ENCODE results near the gene GPC5.

DNA sequence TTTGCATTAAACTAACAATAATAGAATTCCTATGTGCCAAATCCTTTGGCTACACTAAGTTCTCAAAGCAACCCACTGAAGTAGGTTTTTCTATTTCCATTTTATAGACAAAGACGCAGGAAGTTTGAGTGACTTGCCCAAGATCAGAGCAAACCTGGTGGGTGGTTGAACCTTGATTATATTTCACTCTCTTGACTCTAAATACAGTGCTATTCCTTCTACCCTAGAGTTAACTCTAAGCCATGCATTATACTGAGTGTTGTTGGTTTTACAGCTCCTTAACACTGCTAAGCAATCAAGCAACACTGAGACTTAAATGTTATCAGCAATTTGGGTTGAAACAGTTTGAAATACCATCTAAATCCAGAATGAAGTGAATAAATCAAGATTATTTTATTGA is 1014.6 kb downstream of the GPC5 start:
- TF ChIP-seq JUND (IDR thresholded peaks at IDR 0.05) (no peak), RAD21 (IDR thresholded peaks at IDR 0.05) (no peak), TAF1 (conservative IDR thresholded peaks at IDR 0.05) (no peak), GABPA (IDR thresholded peaks at IDR 0.05 in 1 of 2, conservative IDR thresholded peaks at IDR 0.05 in 1 of 2) (no peak), RXRA (IDR thresholded peaks at IDR 0.05) (no peak), FOXA1 (IDR thresholded peaks at IDR 0.05) (no peak), NR2F2 (IDR thresholded peaks at IDR 0.05) (no peak)
- TF ChIP-seq, protein P1, sequence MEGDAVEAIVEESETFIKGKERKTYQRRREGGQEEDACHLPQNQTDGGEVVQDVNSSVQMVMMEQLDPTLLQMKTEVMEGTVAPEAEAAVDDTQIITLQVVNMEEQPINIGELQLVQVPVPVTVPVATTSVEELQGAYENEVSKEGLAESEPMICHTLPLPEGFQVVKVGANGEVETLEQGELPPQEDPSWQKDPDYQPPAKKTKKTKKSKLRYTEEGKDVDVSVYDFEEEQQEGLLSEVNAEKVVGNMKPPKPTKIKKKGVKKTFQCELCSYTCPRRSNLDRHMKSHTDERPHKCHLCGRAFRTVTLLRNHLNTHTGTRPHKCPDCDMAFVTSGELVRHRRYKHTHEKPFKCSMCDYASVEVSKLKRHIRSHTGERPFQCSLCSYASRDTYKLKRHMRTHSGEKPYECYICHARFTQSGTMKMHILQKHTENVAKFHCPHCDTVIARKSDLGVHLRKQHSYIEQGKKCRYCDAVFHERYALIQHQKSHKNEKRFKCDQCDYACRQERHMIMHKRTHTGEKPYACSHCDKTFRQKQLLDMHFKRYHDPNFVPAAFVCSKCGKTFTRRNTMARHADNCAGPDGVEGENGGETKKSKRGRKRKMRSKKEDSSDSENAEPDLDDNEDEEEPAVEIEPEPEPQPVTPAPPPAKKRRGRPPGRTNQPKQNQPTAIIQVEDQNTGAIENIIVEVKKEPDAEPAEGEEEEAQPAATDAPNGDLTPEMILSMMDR (IDR thresholded peaks at IDR 0.05; ENCODE audit: low read depth, low read length, missing input control), result no peak
- TF ChIP-seq, protein P2, sequence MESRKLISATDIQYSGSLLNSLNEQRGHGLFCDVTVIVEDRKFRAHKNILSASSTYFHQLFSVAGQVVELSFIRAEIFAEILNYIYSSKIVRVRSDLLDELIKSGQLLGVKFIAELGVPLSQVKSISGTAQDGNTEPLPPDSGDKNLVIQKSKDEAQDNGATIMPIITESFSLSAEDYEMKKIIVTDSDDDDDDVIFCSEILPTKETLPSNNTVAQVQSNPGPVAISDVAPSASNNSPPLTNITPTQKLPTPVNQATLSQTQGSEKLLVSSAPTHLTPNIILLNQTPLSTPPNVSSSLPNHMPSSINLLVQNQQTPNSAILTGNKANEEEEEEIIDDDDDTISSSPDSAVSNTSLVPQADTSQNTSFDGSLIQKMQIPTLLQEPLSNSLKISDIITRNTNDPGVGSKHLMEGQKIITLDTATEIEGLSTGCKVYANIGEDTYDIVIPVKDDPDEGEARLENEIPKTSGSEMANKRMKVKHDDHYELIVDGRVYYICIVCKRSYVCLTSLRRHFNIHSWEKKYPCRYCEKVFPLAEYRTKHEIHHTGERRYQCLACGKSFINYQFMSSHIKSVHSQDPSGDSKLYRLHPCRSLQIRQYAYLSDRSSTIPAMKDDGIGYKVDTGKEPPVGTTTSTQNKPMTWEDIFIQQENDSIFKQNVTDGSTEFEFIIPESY (IDR thresholded peaks at IDR 0.05), result no peak
- TF ChIP-seq, protein P3, sequence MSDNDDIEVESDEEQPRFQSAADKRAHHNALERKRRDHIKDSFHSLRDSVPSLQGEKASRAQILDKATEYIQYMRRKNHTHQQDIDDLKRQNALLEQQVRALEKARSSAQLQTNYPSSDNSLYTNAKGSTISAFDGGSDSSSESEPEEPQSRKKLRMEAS (IDR thresholded peaks at IDR 0.05), result no peak
